Uterus (tissue), 4 donors: ENCODE data around the gene PRKN. TPM values are rescaled to one million over a fixed set of nuclear protein-coding genes. Genes with fewer than 3 reads are reported as not detected.

ENCODE experiments used
- DNase-seq, 2 donors: peaks; one replicate each; pipeline ENCODE4 v3.0.0-alpha.2; 2019 to 2020
- H3K27ac ChIP-seq, 2 donors: fragments of 200-600 bp; sonication (generic); 1 replicate in 1 of 2; 2 replicates in 1 of 2; pipeline ENCODE4 v1.5.1; 2016 to 2018
- H3K27me3 ChIP-seq, 2 donors: fragments of 200-600 bp; sonication (generic); one replicate each; pipeline ENCODE4 v1.5.1; 2018 to 2019; ENCODE audit warnings: control low read depth in 1 of 2
- H3K36me3 ChIP-seq, 2 donors: fragments of 200-600 bp; sonication (generic); one replicate each; pipeline ENCODE4 v1.5.1; 2019; ENCODE audit warnings: control low read depth in 1 of 2
- H3K4me1 ChIP-seq, 2 donors: fragments of 200-600 bp; sonication (generic); one replicate each; pipeline ENCODE4 v1.5.1; 2018 to 2019; ENCODE audit warnings: control low read depth in 1 of 2
- H3K4me3 ChIP-seq, 2 donors: fragments of 200-600 bp; sonication (generic); 1 replicate in 1 of 2; 2 replicates in 1 of 2; pipeline ENCODE4 v1.5.1; 2018 to 2019; ENCODE audit warnings: mild to moderate bottlenecking in 1 of 2
- H3K9me3 ChIP-seq, 2 donors: fragments of 200-600 bp; sonication (generic); one replicate each; pipeline ENCODE4 v1.5.1; 2019; ENCODE audit warnings: control low read depth in 1 of 2
- CTCF ChIP-seq, 4 experiments: fragments of 200-600 bp in 2 of 4; fragments of 450-650 bp in 2 of 4; sonication (generic) in 2 of 4; IDR thresholded peaks; one replicate each; pipeline ENCODE4 v1.5.1; 2016 to 2019; ENCODE audit warnings: antibody characterized with exemption in 4 of 4, mild to moderate bottlenecking in 2 of 4, moderate library complexity in 1 of 4
- POLR2A ChIP-seq, 2 donors: fragments of 450-650 bp; IDR thresholded peaks; one replicate each; pipeline ENCODE4 v1.6.1; 2016; ENCODE audit warnings: antibody characterized with exemption in 2 of 2, mild to moderate bottlenecking in 1 of 2, moderate library complexity in 1 of 2
- intact Hi-C: fragments of 100-400 bp; cut with DNase I; formaldehyde crosslinking; loops from one replicate; pipeline ENCODE4 v1.15.1; 2023; ENCODE audit warnings: low total_unique reads
- total RNA-seq, 4 donors: library from RNA; depleted of rRNA in 3 of 4; stranded (reverse); fragments of >200 nt in 3 of 4; gene quantifications; one replicate each; pipeline versions ENCODE4 v1.1.0 to v1.2.4, GENCODE V29; 2014 to 2023
- donor health status: DM: yes; HTN: yes; CAD: no.

PRKN gene
- total RNA-seq, 4 donors from 2014 or later, result 10.2 to 21.3 (median 13.1) TPM

- intact Hi-C loops, result no loop called here
- no peaks in the 10 kb centered on the region for H3K9me3 ChIP-seq
- H3K4me1 ChIP-seq, result no peaks in the 10 kb centered on the region
- H3K36me3 ChIP-seq, result no peaks in the 10 kb centered on the region
- H3K27ac ChIP-seq, result no peak overlapping the region
- H3K27me3 ChIP-seq, result no peaks in the 10 kb centered on the region
- TF ChIP-seq CTCF (IDR thresholded peaks at IDR 0.05) (no peak), POLR2A (IDR thresholded peaks at IDR 0.05) (no peak)
- H3K4me3 ChIP-seq, result no peak overlapping the region
- no peak for DNase-seq
Measured at GRCh38 chr6:161917645-161918044, 809.9 kb downstream of the PRKN start.

GRCh38 chr6:161915456-161915964, 812.1 kb downstream of the PRKN start:
- no peak for DNase-seq
- Histone ChIP-seq H3K27ac (no peak overlapping the region), H3K27me3 (no peaks in the 10 kb centered on the region), H3K9me3 (no peaks in the 10 kb centered on the region), H3K4me1 (no peaks in the 10 kb centered on the region), H3K4me3 (no peak overlapping the region), H3K36me3 (no peaks in the 10 kb centered on the region)
- TF ChIP-seq CTCF (IDR thresholded peaks at IDR 0.05) (no peak), POLR2A (IDR thresholded peaks at IDR 0.05) (no peak)
- intact Hi-C loops, result no loop called here

GRCh38 chr6:161908872-161909271, 818.7 kb downstream of the PRKN start:
- no peak for TF ChIP-seq CTCF (IDR thresholded peaks at IDR 0.05)
- no peak for TF ChIP-seq POLR2A (IDR thresholded peaks at IDR 0.05)
- intact Hi-C loops, result no loop called here
- Histone ChIP-seq H3K27me3 (no peaks in the 10 kb centered on the region), H3K4me1 (no peaks in the 10 kb centered on the region), H3K27ac (no peak overlapping the region), H3K36me3 (no peaks in the 10 kb centered on the region), H3K4me3 (no peak overlapping the region), H3K9me3 (no peaks in the 10 kb centered on the region)
- no peak for DNase-seq

DNA sequence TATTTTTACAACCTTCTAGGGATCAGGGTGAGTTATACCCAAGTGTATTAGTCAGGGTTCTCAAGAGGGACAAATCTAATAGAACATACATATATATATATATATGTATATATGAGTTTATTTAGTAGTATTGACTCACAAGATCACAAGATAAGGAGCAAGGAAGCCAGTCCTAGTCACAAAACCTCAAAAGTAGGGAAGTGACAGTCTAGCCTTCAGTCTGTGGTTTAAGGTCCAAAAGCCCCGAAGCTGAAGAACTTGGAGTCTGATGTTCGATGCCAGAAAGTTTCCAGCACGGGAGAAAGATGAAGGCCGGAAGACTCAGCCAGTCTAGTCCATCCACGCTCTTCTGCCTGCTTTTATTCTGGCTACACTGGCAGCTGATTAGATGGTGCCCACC, 821.0 kb downstream of the PRKN start:
- H3K36me3 ChIP-seq, result no peaks in the 10 kb centered on the region
- no peaks in the 10 kb centered on the region for H3K27me3 ChIP-seq
- no peak for DNase-seq
- no peak overlapping the region for H3K27ac ChIP-seq
- TF ChIP-seq POLR2A (IDR thresholded peaks at IDR 0.05), result no peak
- no peak for TF ChIP-seq CTCF (IDR thresholded peaks at IDR 0.05)
- intact Hi-C loops, result no loop called here
- no peak overlapping the region for H3K4me3 ChIP-seq
- no peaks in the 10 kb centered on the region for H3K4me1 ChIP-seq
- no peaks in the 10 kb centered on the region for H3K9me3 ChIP-seq

GRCh38 chr6:161903584-161904212, 823.9 kb downstream of the PRKN start:
- Histone ChIP-seq H3K4me1 (no peaks in the 10 kb centered on the region), H3K4me3 (no peak overlapping the region), H3K27me3 (no peaks in the 10 kb centered on the region), H3K27ac (no peak overlapping the region), H3K9me3 (no peaks in the 10 kb centered on the region), H3K36me3 (no peaks in the 10 kb centered on the region)
- TF ChIP-seq CTCF (IDR thresholded peaks at IDR 0.05), result no peak
- TF ChIP-seq POLR2A (IDR thresholded peaks at IDR 0.05), result no peak
- no peak for DNase-seq
- intact Hi-C loops, result no loop called here
